SH-SY5Y (cell line): ENCODE data around the gene FLNA.

Source experiments
- GATA2 ChIP-seq: IDR thresholded peaks from 2 replicates; pipeline ENCODE4 v1.6.1; 2011; ENCODE audit warnings: mild to moderate bottlenecking, low read depth, low read length
- GATA3 ChIP-seq: IDR thresholded peaks from 2 replicates; pipeline ENCODE4 v1.6.1; 2011; ENCODE audit warnings: low read depth, mild to moderate bottlenecking, low read length, moderate library complexity

- TF ChIP-seq GATA2 (no peak), GATA3 (no peak)
Observed at GRCh38 chrX:154371789-154372300, 2.6 kb downstream of the FLNA start.
